Neural cell (in vitro differentiated cells): ENCODE results near the gene ETFA.

Experiments used
- CTCF ChIP-seq: fragments of 450-650 bp; IDR thresholded peaks from 2 replicates; pipeline ENCODE4 v1.5.1; 2014; ENCODE audit warnings: antibody characterized with exemption, mild to moderate bottlenecking, moderate library complexity; ENCODE audit not compliant: poor library complexity, severe bottlenecking
- SMC3 ChIP-seq: fragments of 450-650 bp; conservative IDR thresholded peaks from 2 replicates; pipeline ENCODE4 v1.6.1; 2014; ENCODE audit warnings: antibody characterized with exemption, mild to moderate bottlenecking, moderate library complexity; ENCODE audit not compliant: poor library complexity

- TF ChIP-seq SMC3, result no peak
- no peak for TF ChIP-seq CTCF
Observed at GRCh38 chr15:76327191-76328105, 16.2 kb upstream of the ETFA start.
